ENCODE measurements around the gene SH3BP2. TPM values are rescaled to one million over a fixed set of nuclear protein-coding genes. Genes with fewer than 3 reads are reported as not detected.

Gene SH3BP2
- total RNA-seq, 1 donor from 2014 or later: 79.0 TPM

DNA sequence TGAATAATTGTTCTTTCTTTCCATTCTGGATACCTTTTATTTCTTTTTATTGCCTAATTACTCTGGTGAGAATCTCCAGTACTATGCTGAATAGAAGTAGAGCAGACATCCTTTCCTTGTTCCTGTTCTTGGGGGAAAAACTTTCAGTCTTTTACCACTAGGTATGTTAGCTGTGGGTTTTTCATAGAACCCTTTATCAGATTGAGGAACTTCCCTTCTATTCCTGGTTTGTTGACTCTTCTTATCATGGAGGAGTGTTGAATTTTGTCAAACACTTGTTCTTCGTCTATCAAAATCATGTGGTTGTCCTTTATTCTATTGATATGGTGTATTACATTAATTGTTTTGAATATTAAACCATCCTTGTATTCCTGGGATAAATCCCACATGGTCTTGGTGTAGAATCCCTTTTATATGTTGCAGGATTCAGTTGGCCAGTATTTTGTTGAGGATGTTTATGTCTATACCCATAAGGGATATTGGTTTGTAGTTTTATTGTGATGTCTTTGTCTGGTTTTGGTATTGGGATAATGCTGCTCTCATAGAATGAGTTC is 23.6 kb downstream of the SH3BP2 start:
- Mint-ChIP-seq H3K4me3 (peak overlapping the region; percentile 72), H3K36me3 (peaks cover 13% of the 10 kb centered on the region), H3K27ac (no peak overlapping the region), H3K4me1 (peaks cover 23% of the 10 kb centered on the region), H3K9me3 (peaks cover 11% of the 10 kb centered on the region), H3K27me3 (ENCODE audit: low read depth) (no peaks in the 10 kb centered on the region)
- TF ChIP-seq, protein P1, sequence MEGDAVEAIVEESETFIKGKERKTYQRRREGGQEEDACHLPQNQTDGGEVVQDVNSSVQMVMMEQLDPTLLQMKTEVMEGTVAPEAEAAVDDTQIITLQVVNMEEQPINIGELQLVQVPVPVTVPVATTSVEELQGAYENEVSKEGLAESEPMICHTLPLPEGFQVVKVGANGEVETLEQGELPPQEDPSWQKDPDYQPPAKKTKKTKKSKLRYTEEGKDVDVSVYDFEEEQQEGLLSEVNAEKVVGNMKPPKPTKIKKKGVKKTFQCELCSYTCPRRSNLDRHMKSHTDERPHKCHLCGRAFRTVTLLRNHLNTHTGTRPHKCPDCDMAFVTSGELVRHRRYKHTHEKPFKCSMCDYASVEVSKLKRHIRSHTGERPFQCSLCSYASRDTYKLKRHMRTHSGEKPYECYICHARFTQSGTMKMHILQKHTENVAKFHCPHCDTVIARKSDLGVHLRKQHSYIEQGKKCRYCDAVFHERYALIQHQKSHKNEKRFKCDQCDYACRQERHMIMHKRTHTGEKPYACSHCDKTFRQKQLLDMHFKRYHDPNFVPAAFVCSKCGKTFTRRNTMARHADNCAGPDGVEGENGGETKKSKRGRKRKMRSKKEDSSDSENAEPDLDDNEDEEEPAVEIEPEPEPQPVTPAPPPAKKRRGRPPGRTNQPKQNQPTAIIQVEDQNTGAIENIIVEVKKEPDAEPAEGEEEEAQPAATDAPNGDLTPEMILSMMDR (IDR thresholded peaks at IDR 0.05; ENCODE audit: unreplicated experiment): no peak
- no peak for DNase-seq (ENCODE audit: low spot score in 2 of 2, unreplicated experiment in 2 of 2)

GRCh38 chr4:2817137-2817536 is 24.3 kb downstream of the SH3BP2 start:
- H3K4me1 Mint-ChIP-seq: peaks cover 17% of the 10 kb centered on the region
- H3K27ac Mint-ChIP-seq: peak overlapping the region; percentile 48
- peaks cover 11% of the 10 kb centered on the region for H3K9me3 Mint-ChIP-seq
- no peaks in the 10 kb centered on the region for H3K27me3 Mint-ChIP-seq (ENCODE audit: low read depth)
- TF ChIP-seq, protein P1 (IDR thresholded peaks at IDR 0.05; ENCODE audit: unreplicated experiment): no peak
- peak overlapping the region; percentile 72 for H3K4me3 Mint-ChIP-seq
- DNase-seq (ENCODE audit: low spot score in 2 of 2, unreplicated experiment in 2 of 2): no peak
- H3K36me3 Mint-ChIP-seq: peaks cover 14% of the 10 kb centered on the region

DNA sequence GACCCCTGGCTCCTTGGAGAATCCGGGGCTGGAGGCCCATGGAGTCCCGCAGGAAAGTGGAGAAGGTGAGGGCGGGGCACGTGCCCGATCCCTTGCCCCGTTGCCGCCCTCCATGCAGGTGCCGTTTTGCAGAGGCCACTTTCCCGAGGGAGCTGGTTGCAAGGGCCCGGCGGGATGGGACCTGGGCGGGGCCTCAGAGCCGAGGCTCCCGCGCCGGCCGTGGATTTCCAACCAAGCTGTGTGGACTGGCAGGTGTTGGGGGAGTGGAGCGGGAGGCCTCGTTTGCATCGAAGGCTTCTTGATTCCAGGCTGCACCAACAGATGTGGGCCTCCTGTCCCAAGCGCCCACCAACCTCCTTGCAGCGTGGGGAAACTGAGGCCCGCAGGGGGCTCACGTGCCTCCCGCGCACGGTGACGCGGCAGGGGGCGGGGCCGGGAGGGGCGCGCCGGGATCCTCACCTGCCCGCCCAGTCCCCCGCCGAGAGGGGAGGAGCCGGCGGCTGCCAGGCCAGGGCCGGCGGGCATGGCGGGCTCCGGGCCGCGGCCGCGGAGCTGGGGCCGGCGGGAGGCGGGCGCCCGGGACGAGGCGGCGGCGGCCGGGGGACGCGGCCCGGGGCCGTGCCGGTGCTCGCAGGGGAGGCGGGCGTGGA is 24.9 kb downstream of the SH3BP2 start:
- TF ChIP-seq, protein P1 (IDR thresholded peaks at IDR 0.05; ENCODE audit: unreplicated experiment): no peak
- peak overlapping the region; percentile 72 for H3K4me3 Mint-ChIP-seq
- H3K9me3 Mint-ChIP-seq: peaks cover 11% of the 10 kb centered on the region
- H3K36me3 Mint-ChIP-seq: peaks cover 15% of the 10 kb centered on the region
- H3K27ac Mint-ChIP-seq: no peak overlapping the region
- H3K4me1 Mint-ChIP-seq: peaks cover 15% of the 10 kb centered on the region
- peak; percentile 55 to 60 for DNase-seq (ENCODE audit: low spot score in 2 of 2, unreplicated experiment in 2 of 2)
- no peaks in the 10 kb centered on the region for H3K27me3 Mint-ChIP-seq (ENCODE audit: low read depth)

GRCh38 chr4:2818351-2818939 is 25.6 kb downstream of the SH3BP2 start:
- TF ChIP-seq, protein P1 (IDR thresholded peaks at IDR 0.05; ENCODE audit: unreplicated experiment): no peak
- H3K4me1 Mint-ChIP-seq: peaks cover 13% of the 10 kb centered on the region
- DNase-seq (ENCODE audit: low spot score in 2 of 2, unreplicated experiment in 2 of 2): peak in 1 of 2 experiments; percentile 55
- peaks cover 15% of the 10 kb centered on the region for H3K36me3 Mint-ChIP-seq
- peak overlapping the region; percentile 65 for H3K4me3 Mint-ChIP-seq
- no peak overlapping the region for H3K27ac Mint-ChIP-seq
- H3K9me3 Mint-ChIP-seq: peaks cover 11% of the 10 kb centered on the region
- H3K27me3 Mint-ChIP-seq (ENCODE audit: low read depth): no peaks in the 10 kb centered on the region

- Mint-ChIP-seq H3K27ac (peak overlapping the region; percentile 22), H3K9me3 (peaks cover 11% of the 10 kb centered on the region), H3K4me1 (peaks cover 13% of the 10 kb centered on the region), H3K36me3 (peaks cover 15% of the 10 kb centered on the region), H3K4me3 (peak overlapping the region; percentile 65), H3K27me3 (ENCODE audit: low read depth) (no peaks in the 10 kb centered on the region)
- TF ChIP-seq, protein P1 (IDR thresholded peaks at IDR 0.05; ENCODE audit: unreplicated experiment): no peak
- DNase-seq (ENCODE audit: low spot score in 2 of 2, unreplicated experiment in 2 of 2): no peak
Observed at GRCh38 chr4:2819244-2820215, 26.6 kb downstream of the SH3BP2 start.

All from mesothelial cell of epicardium (in vitro differentiated cells).